Measurements from ENCODE around the gene REPIN1. TPM values are rescaled to one million over a fixed set of nuclear protein-coding genes. Genes with fewer than 3 reads are reported as not detected.

The REPIN1 gene
- total RNA-seq, 1 donor from 2014 or later, result 65.8 TPM

- Mint-ChIP-seq H3K36me3 (ENCODE audit: low read depth) (no peaks in the 10 kb centered on the region), H3K4me1 (ENCODE audit: low read depth) (peaks cover 10% of the 10 kb centered on the region), H3K27me3 (ENCODE audit: low read depth) (no peaks in the 10 kb centered on the region), H3K9me3 (ENCODE audit: low read depth) (no peaks in the 10 kb centered on the region), H3K4me3 (ENCODE audit: unreplicated experiment) (no peak overlapping the region), H3K27ac (ENCODE audit: unreplicated experiment) (no peak overlapping the region)
- no peak for TF ChIP-seq CTCF (IDR thresholded peaks at IDR 0.05)
- DNase-seq (ENCODE audit: low spot score), result no peak
Observed at GRCh38 chr7:150361402-150361801, 7.2 kb upstream of the REPIN1 start.

GRCh38 chr7:150361807-150362621 lies 6.6 kb upstream of the REPIN1 start:
- Mint-ChIP-seq H3K27ac (ENCODE audit: unreplicated experiment) (no peak overlapping the region), H3K4me3 (ENCODE audit: unreplicated experiment) (no peak overlapping the region), H3K4me1 (ENCODE audit: low read depth) (peaks cover 10% of the 10 kb centered on the region), H3K27me3 (ENCODE audit: low read depth) (no peaks in the 10 kb centered on the region), H3K36me3 (ENCODE audit: low read depth) (no peaks in the 10 kb centered on the region), H3K9me3 (ENCODE audit: low read depth) (no peaks in the 10 kb centered on the region)
- TF ChIP-seq CTCF (IDR thresholded peaks at IDR 0.05), result no peak
- no peak for DNase-seq (ENCODE audit: low spot score)

- DNase-seq (ENCODE audit: low spot score), result no peak
- Mint-ChIP-seq H3K4me3 (ENCODE audit: unreplicated experiment) (no peak overlapping the region), H3K36me3 (ENCODE audit: low read depth) (no peaks in the 10 kb centered on the region), H3K27ac (ENCODE audit: unreplicated experiment) (no peak overlapping the region), H3K4me1 (ENCODE audit: low read depth) (peaks cover 17% of the 10 kb centered on the region), H3K9me3 (ENCODE audit: low read depth) (no peaks in the 10 kb centered on the region), H3K27me3 (ENCODE audit: low read depth) (no peaks in the 10 kb centered on the region)
- TF ChIP-seq CTCF (IDR thresholded peaks at IDR 0.05), result no peak
Observed at GRCh38 chr7:150363370-150363769, 5.3 kb upstream of the REPIN1 start.

GRCh38 chr7:150363872-150364271 lies 4.8 kb upstream of the REPIN1 start:
- H3K27me3 Mint-ChIP-seq (ENCODE audit: low read depth), result no peaks in the 10 kb centered on the region
- no peaks in the 10 kb centered on the region for H3K36me3 Mint-ChIP-seq (ENCODE audit: low read depth)
- no peak for DNase-seq (ENCODE audit: low spot score)
- no peak overlapping the region for H3K4me3 Mint-ChIP-seq (ENCODE audit: unreplicated experiment)
- no peak overlapping the region for H3K27ac Mint-ChIP-seq (ENCODE audit: unreplicated experiment)
- peaks cover 17% of the 10 kb centered on the region for H3K4me1 Mint-ChIP-seq (ENCODE audit: low read depth)
- H3K9me3 Mint-ChIP-seq (ENCODE audit: low read depth), result no peaks in the 10 kb centered on the region
- TF ChIP-seq CTCF (IDR thresholded peaks at IDR 0.05), result no peak

- H3K9me3 Mint-ChIP-seq (ENCODE audit: low read depth), result no peaks in the 10 kb centered on the region
- H3K36me3 Mint-ChIP-seq (ENCODE audit: low read depth), result no peaks in the 10 kb centered on the region
- no peak for DNase-seq (ENCODE audit: low spot score)
- H3K27ac Mint-ChIP-seq (ENCODE audit: unreplicated experiment), result no peak overlapping the region
- TF ChIP-seq CTCF (IDR thresholded peaks at IDR 0.05), result no peak
- H3K4me3 Mint-ChIP-seq (ENCODE audit: unreplicated experiment), result no peak overlapping the region
- no peaks in the 10 kb centered on the region for H3K27me3 Mint-ChIP-seq (ENCODE audit: low read depth)
- peaks cover 30% of the 10 kb centered on the region for H3K4me1 Mint-ChIP-seq (ENCODE audit: low read depth)
Observed at GRCh38 chr7:150365194-150365593, 3.4 kb upstream of the REPIN1 start.
